CD4-positive, alpha-beta T cell treated with Interleukin-15 for 4 hours (primary cell): ENCODE results near the gene CLCA2.
A peak's percentile ranks its signal among the peaks of the same experiment; 100 is the strongest.

Experiments
- DNase-seq: peaks from one replicate; pipeline ENCODE4 v3.0.0-alpha.2; 2020; ENCODE audit warnings: low spot score

The CLCA2 gene

GRCh38 chr1:86423873-86424272 lies at the start of gene CLCA2:
Gene CLCA2, plus strand, starts transcription at chr1:86424171. Its CDS starts 77 bp downstream, at chr1:86424248.
- no peak for DNase-seq

- DNase-seq = no peak
Measured at GRCh38 chr1:86375688-86376087, 48.3 kb upstream of the CLCA2 start.

- no peak for DNase-seq
Measured at GRCh38 chr1:86377341-86377740, 46.6 kb upstream of the CLCA2 start.

DNA sequence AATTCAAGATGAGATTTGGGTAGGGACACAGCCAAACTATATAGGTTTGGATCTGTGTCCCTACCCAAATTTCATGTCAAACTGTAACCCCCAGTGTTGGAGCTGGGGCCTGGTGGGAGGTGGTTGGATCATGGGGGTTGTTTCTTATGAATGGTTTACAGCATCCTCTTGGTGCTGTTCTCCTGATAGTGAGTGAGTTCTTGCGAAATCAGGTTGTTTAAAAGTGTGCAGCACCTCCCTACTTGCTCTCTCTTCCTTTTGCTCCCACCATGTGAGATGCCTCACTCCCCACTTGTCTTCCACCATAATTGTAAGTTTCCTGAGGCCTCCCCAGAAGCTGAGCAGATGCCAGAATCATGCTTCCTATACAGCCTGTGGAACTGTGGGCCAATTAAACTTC lies 45.2 kb upstream of the CLCA2 start:
- DNase-seq = no peak

GRCh38 chr1:86380257-86380861 lies 43.6 kb upstream of the CLCA2 start:
- peak; percentile 51 for DNase-seq

GRCh38 chr1:86381223-86381622 lies 42.7 kb upstream of the CLCA2 start:
- DNase-seq = no peak

DNA sequence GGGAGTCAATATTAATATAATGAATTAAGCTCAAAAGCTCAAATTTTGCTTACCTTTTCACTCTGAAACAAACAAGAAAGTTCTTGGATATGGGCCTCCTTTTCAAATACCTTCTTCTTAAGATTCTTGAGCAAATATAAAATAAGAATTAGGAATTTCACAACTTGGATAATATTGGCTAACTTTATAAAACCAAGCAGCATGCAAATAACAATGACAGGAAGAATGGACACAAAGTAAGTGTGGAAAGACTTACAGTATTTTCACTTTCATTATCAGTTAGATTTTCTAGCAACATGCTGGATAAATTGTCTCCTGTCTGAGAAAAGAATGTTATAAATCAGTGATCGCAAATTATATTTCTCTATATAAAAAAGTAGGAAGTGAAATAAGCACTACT lies 41.1 kb upstream of the CLCA2 start:
- no peak for DNase-seq

DNA sequence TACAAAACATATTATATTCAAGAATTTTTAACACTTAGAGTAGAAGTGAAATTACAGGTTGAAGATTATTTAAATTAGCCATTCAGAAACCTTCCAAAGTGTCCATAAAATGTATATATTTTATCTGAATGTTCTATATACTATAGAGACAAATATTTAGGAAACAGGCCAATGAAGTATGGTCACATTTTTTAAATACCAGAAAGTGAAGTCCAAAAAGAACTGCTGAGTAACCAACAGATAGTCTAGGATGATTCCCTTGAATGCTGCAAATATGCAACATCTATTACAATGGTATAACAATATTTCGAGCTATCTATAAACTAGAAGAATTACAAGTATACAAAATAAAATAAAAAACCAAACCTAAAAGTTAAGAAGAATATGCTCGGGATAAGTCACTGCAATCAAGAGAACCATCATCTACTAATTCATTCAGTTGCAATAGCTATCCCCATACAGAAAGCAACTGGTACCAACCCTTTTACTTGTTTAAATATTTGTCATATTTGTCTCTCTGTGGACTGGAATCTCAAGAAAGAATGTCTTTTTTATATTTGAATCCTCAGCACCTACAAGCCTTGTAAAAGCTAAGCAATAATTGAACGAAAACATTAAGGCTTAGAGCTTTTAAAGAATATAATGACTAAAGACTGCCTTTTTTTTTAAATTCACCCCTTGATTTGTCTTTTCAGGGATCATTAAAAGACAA lies 35.9 kb upstream of the CLCA2 start:
- DNase-seq = no peak

- DNase-seq = no peak
Measured at GRCh38 chr1:86388777-86389176, 35.2 kb upstream of the CLCA2 start.

DNA sequence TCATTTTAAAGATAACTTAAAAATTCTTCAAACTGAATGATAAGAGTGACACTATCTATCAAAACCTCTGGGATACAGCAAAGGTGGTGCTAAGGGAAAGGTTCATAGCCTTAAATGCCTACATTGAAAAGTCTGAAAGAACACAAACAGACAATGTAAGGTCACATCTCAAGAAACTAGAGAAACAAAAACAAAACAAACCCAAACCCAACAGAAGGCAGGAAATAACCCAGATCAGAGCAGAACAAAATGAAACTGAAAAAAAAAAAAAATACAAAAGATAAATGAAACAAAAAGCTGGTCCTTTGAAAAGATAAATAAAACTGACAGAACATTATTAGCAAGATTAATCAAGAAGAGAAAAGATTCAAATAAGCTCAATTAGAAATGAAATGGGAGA lies 34.7 kb upstream of the CLCA2 start:
- peak; percentile 26 for DNase-seq

DNA sequence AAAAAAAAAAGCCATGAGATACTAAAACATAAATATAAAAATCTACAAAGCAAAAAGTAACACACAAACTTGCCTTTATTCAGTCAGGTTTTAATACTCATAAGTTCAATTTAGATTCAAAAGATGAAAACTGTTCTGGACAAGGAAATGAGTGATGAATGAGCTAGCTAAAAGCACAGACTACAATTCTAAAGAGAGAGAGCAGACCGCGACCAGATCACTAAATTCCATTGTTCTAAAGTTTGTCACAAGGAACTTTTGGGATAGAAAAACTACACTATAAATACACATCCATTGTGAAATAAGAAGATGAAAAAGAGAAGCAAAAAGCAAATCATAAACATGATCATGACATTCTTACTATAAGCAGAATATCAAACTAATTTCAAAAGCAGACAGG lies 29.6 kb upstream of the CLCA2 start:
- DNase-seq = no peak

GRCh38 chr1:86395751-86396497 lies 28.0 kb upstream of the CLCA2 start, which contains the start of gene ODF2L:
Gene ODF2L, minus strand, starts transcription at chr1:86396323. Its CDS starts 9,296 bp downstream, at chr1:86387027.
- peak; percentile 88 for DNase-seq

DNA sequence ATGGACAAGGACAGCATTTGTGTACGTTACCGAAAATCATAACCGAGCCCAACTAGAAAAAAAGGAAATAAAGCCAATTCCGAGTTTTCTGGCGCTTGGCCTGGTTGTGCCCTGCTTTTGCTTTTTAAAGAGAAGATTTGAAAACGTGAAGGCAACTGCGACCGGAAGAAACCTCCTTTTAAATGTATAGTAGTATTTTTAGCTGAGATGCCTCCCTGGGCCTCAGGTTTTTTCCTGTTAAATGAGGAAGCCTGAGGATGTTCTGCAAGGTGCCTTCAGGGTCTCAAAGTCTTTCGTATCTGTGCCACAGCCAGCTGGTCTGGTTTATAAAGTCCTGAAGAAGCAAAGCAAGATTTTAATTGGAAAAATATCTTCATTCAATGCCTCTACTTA lies 27.5 kb upstream of the CLCA2 start:
- DNase-seq = no peak

- no peak for DNase-seq
Measured at GRCh38 chr1:86409416-86410021, 14.5 kb upstream of the CLCA2 start.

DNA sequence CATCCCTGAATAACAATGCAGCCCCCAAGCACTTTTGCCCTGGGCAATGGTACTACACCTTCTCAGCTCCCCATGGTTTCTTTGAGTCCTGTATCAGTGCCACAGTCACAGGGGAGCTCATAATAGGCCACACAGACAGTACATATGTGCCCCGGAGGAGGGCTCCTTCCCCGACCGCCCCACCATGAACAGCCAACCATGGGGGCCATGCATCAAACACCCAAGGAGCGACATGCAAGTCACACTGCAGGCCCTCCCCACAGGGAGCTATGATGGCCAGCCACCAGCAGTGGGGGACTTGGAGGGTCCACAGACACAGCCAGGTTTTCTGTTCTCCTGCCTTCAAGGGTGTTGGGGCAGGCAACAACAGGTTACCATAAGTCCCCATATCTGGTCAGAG lies 13.1 kb upstream of the CLCA2 start:
- DNase-seq = no peak

GRCh38 chr1:86416343-86416742 lies 7.6 kb upstream of the CLCA2 start:
- DNase-seq = no peak

GRCh38 chr1:86419277-86419903 lies 4.6 kb upstream of the CLCA2 start:
- peak; percentile 54 for DNase-seq

- no peak for DNase-seq
Measured at GRCh38 chr1:86421601-86422280, 2.2 kb upstream of the CLCA2 start.

- DNase-seq = no peak
Measured at GRCh38 chr1:86423473-86423872, 498 bp upstream of the CLCA2 start.

DNA sequence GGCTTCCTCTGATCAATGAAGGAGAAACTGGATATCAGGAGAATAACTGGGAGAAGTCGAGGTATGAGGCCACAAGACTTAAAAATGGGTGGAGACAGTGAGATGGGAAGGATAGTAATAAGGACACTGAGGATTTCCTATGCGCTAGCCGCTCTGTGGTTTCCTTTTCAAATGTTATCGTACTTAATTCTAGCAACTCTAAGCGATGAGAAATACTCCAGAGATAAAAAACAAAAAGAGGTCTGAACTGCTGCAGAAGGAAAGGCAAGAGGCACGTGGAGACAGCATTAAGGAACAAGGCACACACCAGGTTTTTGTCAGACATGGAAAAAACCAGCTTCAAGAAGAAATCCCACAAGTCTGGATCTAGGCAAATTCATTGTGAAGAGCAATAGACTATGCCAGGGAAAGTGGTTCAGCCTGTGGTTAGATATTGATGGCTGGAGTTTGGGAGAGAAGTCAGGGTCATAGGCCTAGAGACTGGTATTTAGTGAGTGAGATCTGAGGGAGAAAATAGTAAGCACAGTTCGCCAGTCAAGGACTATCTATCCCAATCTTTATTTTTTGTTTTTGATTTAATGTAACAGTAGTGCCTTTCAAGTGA lies 5.3 kb downstream of the CLCA2 start:
- DNase-seq = no peak

GRCh38 chr1:86429835-86430234 lies 5.9 kb downstream of the CLCA2 start:
- DNase-seq = peak; percentile 25
